OCI-LY1 (cell line): ENCODE measurements around the gene PRKCE.

Source experiments
- EZH2 ChIP-seq: fragments of 200-600 bp; sonication (generic), shearing (Covaris generic); IDR thresholded peaks from 2 replicates; pipeline ENCODE4 v1.8.0; 2017; ENCODE audit warnings: borderline replicate concordance, mixed run types, mild to moderate bottlenecking, antibody characterized with exemption, low read length, moderate library complexity, mixed read lengths
- TF ChIP-seq, protein P1 (sequence below): fragments of 200-600 bp; sonication (generic), shearing (Covaris generic); IDR thresholded peaks from 2 replicates; pipeline ENCODE4 v1.5.1; 2017; ENCODE audit warnings: mild to moderate bottlenecking, antibody characterized with exemption, low read length, moderate library complexity, mixed read lengths

- TF ChIP-seq, protein P1, sequence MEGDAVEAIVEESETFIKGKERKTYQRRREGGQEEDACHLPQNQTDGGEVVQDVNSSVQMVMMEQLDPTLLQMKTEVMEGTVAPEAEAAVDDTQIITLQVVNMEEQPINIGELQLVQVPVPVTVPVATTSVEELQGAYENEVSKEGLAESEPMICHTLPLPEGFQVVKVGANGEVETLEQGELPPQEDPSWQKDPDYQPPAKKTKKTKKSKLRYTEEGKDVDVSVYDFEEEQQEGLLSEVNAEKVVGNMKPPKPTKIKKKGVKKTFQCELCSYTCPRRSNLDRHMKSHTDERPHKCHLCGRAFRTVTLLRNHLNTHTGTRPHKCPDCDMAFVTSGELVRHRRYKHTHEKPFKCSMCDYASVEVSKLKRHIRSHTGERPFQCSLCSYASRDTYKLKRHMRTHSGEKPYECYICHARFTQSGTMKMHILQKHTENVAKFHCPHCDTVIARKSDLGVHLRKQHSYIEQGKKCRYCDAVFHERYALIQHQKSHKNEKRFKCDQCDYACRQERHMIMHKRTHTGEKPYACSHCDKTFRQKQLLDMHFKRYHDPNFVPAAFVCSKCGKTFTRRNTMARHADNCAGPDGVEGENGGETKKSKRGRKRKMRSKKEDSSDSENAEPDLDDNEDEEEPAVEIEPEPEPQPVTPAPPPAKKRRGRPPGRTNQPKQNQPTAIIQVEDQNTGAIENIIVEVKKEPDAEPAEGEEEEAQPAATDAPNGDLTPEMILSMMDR, result no peak
- no peak for TF ChIP-seq EZH2
Observed at GRCh38 chr2:46173636-46174250, 522.3 kb downstream of the PRKCE start.
